A673 (cell line): ENCODE results near the gene RSF1. TPM values are rescaled to one million over a fixed set of nuclear protein-coding genes. Genes with fewer than 3 reads are reported as not detected.

Experiments used
- BruUV-seq: library from RNA; stranded (reverse); fragments of 400-500 nt; replicated peaks from 2 replicates; lab custom pipeline; 2021; lab: Mats Ljungman, UMichigan
- CTCF ChIA-PET: fragments of 300-600 bp; sonication (Branson Sonifier 250); formaldehyde crosslinking; loops from one replicate; lab custom pipeline; 2022; ENCODE audit warnings: antibody characterized with exemption; lab: Charles Lee
- POLR2A ChIA-PET: fragments of 300-600 bp; sonication (Branson Sonifier 250); formaldehyde crosslinking; loops from one replicate; lab custom pipeline; 2022; ENCODE audit warnings: antibody characterized with exemption; ENCODE audit not compliant: low non-redundant PET; lab: Charles Lee
- DNase-seq: peaks from one replicate; pipeline ENCODE4 v3.0.0-alpha.2; 2015; ENCODE audit warnings: low spot score
- H3K27ac ChIP-seq: fragments of 200-600 bp; sonication (generic); 2 replicates; pipeline ENCODE4 v1.5.1; 2016; ENCODE audit warnings: mixed run types, low read depth, mild to moderate bottlenecking, mixed read lengths, antibody characterized with exemption, low read length; ENCODE audit not compliant: poor library complexity, severe bottlenecking
- H3K27me3 ChIP-seq: fragments of 200-600 bp; sonication (generic); replicated peaks from 2 replicates; pipeline ENCODE4 v1.6.1; 2017; ENCODE audit warnings: mixed run types, low read depth, mild to moderate bottlenecking, mixed read lengths, antibody characterized with exemption, low read length; ENCODE audit not compliant: insufficient read depth, poor library complexity
- H3K36me3 ChIP-seq: fragments of 200-600 bp; sonication (generic); 2 replicates; pipeline ENCODE4 v1.6.1; 2016; ENCODE audit warnings: mixed run types, mild to moderate bottlenecking, mixed read lengths, antibody characterized with exemption, low read length; ENCODE audit not compliant: insufficient read depth, poor library complexity, severe bottlenecking
- H3K4me1 ChIP-seq: fragments of 200-600 bp; sonication (generic); 2 replicates; pipeline ENCODE4 v1.6.1; 2017; ENCODE audit warnings: mixed run types, mild to moderate bottlenecking, mixed read lengths, antibody characterized with exemption, low read length; ENCODE audit not compliant: insufficient read depth, poor library complexity, severe bottlenecking
- H3K4me3 ChIP-seq: fragments of 200-600 bp; sonication (generic); 2 replicates; pipeline ENCODE4 v1.5.1; 2016; ENCODE audit warnings: low read depth, mixed run types, mild to moderate bottlenecking, mixed read lengths, low read length; ENCODE audit not compliant: poor library complexity, severe bottlenecking
- H3K9me3 ChIP-seq: fragments of 200-600 bp; sonication (generic); 2 replicates; pipeline ENCODE4 v1.6.1; 2016; ENCODE audit warnings: mixed run types, low read depth, mild to moderate bottlenecking, mixed read lengths, antibody characterized with exemption, low read length; ENCODE audit not compliant: poor library complexity, severe bottlenecking
- EZH2 ChIP-seq: fragments of 200-600 bp; sonication (generic); IDR thresholded peaks from 2 replicates; pipeline ENCODE4 v1.6.1; 2017; ENCODE audit warnings: borderline replicate concordance, low read depth, mild to moderate bottlenecking, mixed read lengths, antibody characterized with exemption, low read length; ENCODE audit not compliant: poor library complexity, severe bottlenecking
- intact Hi-C: fragments of 100-400 bp; cut with micrococcal nuclease; formaldehyde crosslinking; loops from one replicate; pipeline ENCODE4 v1.10.0; 2022; ENCODE audit not compliant: unreplicated experiment
- total RNA-seq: library from RNA; stranded (reverse); gene quantifications from 2 replicates; pipeline ENCODE4 v1.2.3, GENCODE V29; 2021
- TF ChIP-seq, protein P1 (sequence below): fragments of 300-800, 200-600 bp; sonication (generic); conservative IDR thresholded peaks from 2 replicates; pipeline ENCODE4 v1.5.1; 2017; ENCODE audit warnings: low read depth, mild to moderate bottlenecking, antibody characterized with exemption, low read length, moderate library complexity, mixed read lengths

Gene RSF1
- total RNA-seq, 1 experiment from 2014 or later, result 94.1 TPM

- H3K27me3 ChIP-seq, result no peaks in the 10 kb centered on the region
- intact Hi-C loops, result no loop called here
- no TSS peak for BruUV-seq
- TF ChIP-seq, protein P1, sequence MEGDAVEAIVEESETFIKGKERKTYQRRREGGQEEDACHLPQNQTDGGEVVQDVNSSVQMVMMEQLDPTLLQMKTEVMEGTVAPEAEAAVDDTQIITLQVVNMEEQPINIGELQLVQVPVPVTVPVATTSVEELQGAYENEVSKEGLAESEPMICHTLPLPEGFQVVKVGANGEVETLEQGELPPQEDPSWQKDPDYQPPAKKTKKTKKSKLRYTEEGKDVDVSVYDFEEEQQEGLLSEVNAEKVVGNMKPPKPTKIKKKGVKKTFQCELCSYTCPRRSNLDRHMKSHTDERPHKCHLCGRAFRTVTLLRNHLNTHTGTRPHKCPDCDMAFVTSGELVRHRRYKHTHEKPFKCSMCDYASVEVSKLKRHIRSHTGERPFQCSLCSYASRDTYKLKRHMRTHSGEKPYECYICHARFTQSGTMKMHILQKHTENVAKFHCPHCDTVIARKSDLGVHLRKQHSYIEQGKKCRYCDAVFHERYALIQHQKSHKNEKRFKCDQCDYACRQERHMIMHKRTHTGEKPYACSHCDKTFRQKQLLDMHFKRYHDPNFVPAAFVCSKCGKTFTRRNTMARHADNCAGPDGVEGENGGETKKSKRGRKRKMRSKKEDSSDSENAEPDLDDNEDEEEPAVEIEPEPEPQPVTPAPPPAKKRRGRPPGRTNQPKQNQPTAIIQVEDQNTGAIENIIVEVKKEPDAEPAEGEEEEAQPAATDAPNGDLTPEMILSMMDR, result no peak
- CTCF ChIA-PET, result no interaction called here
- peaks cover 20% of the 10 kb centered on the region for H3K36me3 ChIP-seq
- H3K4me3 ChIP-seq, result no peak overlapping the region
- no peak overlapping the region for H3K27ac ChIP-seq
- no peak for DNase-seq
- no peaks in the 10 kb centered on the region for H3K4me1 ChIP-seq
- POLR2A ChIA-PET, result no interaction called here
- H3K9me3 ChIP-seq, result peaks cover 12% of the 10 kb centered on the region
Measured at GRCh38 chr11:77734890-77735289, 85.6 kb downstream of the RSF1 start.

DNA sequence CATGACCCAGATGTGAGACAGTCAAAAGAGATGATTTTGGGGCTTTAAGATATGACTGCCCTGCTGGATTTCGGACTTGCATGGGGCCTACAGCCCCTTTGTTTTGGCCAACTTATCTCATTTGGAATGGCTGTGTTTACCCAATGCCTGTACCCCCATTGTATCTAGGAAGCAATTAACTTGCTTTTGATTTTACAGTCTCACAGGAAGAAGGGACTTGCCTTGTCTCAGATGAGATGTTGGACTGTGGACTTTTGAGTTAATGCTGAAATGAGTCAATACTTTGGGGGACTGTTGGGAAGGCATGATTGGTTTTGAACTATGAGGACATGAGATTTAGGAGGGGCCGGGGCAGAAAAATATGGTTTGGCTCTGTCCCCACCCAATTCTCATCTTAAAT lies 88.4 kb downstream of the RSF1 start:
- H3K9me3 ChIP-seq, result peaks cover 12% of the 10 kb centered on the region
- no peak overlapping the region for H3K4me3 ChIP-seq
- no TSS peak for BruUV-seq
- TF ChIP-seq EZH2, result no peak
- TF ChIP-seq, protein P1, result no peak
- no peak for DNase-seq
- ChIA-PET CTCF (no interaction called here), POLR2A (no interaction called here)
- H3K4me1 ChIP-seq, result no peaks in the 10 kb centered on the region
- H3K27me3 ChIP-seq, result no peaks in the 10 kb centered on the region
- intact Hi-C loops, result no loop called here
- no peak overlapping the region for H3K27ac ChIP-seq
- peaks cover 20% of the 10 kb centered on the region for H3K36me3 ChIP-seq

GRCh38 chr11:77730789-77731188 lies 89.7 kb downstream of the RSF1 start:
- no peaks in the 10 kb centered on the region for H3K4me1 ChIP-seq
- H3K27me3 ChIP-seq, result no peaks in the 10 kb centered on the region
- no peak overlapping the region for H3K4me3 ChIP-seq
- peaks cover 20% of the 10 kb centered on the region for H3K36me3 ChIP-seq
- no TSS peak for BruUV-seq
- DNase-seq, result no peak
- no peak overlapping the region for H3K27ac ChIP-seq
- H3K9me3 ChIP-seq, result peaks cover 12% of the 10 kb centered on the region
- CTCF ChIA-PET, result no interaction called here
- POLR2A ChIA-PET, result no interaction called here
- intact Hi-C loops, result no loop called here
- no peak for TF ChIP-seq EZH2
- TF ChIP-seq, protein P1, result no peak
